ENCODE measurements around the gene GALNT18. TPM values are rescaled to one million over a fixed set of nuclear protein-coding genes. Genes with fewer than 3 reads are reported as not detected.

Gene GALNT18
- total and polyA plus RNA-seq, 2 donors (not counting 3 experiments of a cell fraction or from before 2014, with no cell fraction given) = 0.17 to 0.18 TPM

DNA sequence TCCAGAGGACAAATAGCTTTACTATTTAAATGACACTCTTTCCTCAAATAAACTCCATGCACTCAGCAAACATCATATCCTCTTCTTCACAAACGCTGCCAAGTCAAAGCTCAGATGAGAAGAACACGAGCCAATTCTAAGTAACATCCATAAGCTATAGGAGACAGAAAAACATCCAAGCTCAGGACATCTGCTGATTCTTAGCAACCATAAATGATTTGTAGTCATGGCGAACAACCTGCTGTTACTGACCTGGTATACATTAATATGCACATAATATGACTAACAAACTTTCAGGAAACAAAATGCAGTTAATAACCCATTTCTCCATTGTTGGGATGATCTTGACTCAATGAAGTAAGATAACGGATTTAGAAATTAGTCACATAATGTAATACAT, 6.7 kb downstream of the GALNT18 start:
- BruUV-seq (replicated peaks) = no TSS peak
- no peak for TF ChIP-seq EZH2 (IDR thresholded peaks at IDR 0.05; ENCODE audit: borderline replicate concordance, low read depth, low read length, severe bottlenecking)
- H2AFZ ChIP-seq (ENCODE audit: low read depth, low read length) = no peak overlapping the region
- H3K27me3 ChIP-seq (ENCODE audit: control insufficient read depth in 2 of 2, insufficient read depth in 2 of 2, low read length in 2 of 2) = peaks cover 22 to 32% of the 10 kb centered on the region in 2 experiments
- no peak overlapping the region for H3K4me2 ChIP-seq (ENCODE audit: insufficient read depth, low read length)
- no peaks in the 10 kb centered on the region for H3K9me3 ChIP-seq (replicated peaks; ENCODE audit: control insufficient read depth, insufficient read depth, low read length)
- dilution Hi-C loops (cut with MboI; ENCODE audit: extremely low pct_ligation_motif_present, low sequenced_read_pairs) = no loop called here
- ChIA-PET CTCF (no interaction called here), POLR2A (no interaction called here)
- no peaks in the 10 kb centered on the region for H3K4me1 ChIP-seq (ENCODE audit: control insufficient read depth, extremely low read depth, insufficient read depth, low read length)
- intact Hi-C loops (cut with micrococcal nuclease) = no loop called here
- DNase-seq (ENCODE audit: low read depth, low spot score) (no peak), FAIRE-seq (no peak)
- H3K36me3 ChIP-seq (ENCODE audit: control insufficient read depth in 2 of 2, extremely low read depth in 1 of 2, insufficient read depth in 2 of 2, low read length in 2 of 2) = no peaks in the 10 kb centered on the region
- no peaks in the 10 kb centered on the region for H4K20me1 ChIP-seq (replicated peaks; ENCODE audit: control insufficient read depth, extremely low read depth, insufficient read depth, low read length)
- H3K9ac ChIP-seq (replicated peaks; ENCODE audit: extremely low read depth, insufficient read depth, low read length) = no peak overlapping the region
- H3K27ac ChIP-seq (ENCODE audit: insufficient read depth, low read depth, low read length) = no peak overlapping the region
- no peaks in the 10 kb centered on the region for H3K9me1 ChIP-seq (replicated peaks; ENCODE audit: control insufficient read depth, extremely low read depth, insufficient read depth, low read length)
- H3K4me3 ChIP-seq (replicated peaks in 1 of 3; ENCODE audit: insufficient read depth in 1 of 3, low read depth in 1 of 3, low read length in 3 of 3) = no peak overlapping the region
- no peaks in the 10 kb centered on the region for H3K79me2 ChIP-seq (ENCODE audit: control insufficient read depth, insufficient read depth, low read length)

GRCh38 chr11:11612439-11612838, 9.4 kb downstream of the GALNT18 start:
- H3K27me3 ChIP-seq (ENCODE audit: control insufficient read depth in 2 of 2, insufficient read depth in 2 of 2, low read length in 2 of 2) = peaks cover 6 to 15% of the 10 kb centered on the region in 2 experiments
- no peak overlapping the region for H3K4me2 ChIP-seq (ENCODE audit: insufficient read depth, low read length)
- DNase-seq (ENCODE audit: low read depth, low spot score) (no peak), FAIRE-seq (no peak)
- ChIA-PET POLR2A (no interaction called here), CTCF (interaction anchor here (0.7 to 2.2 kb wide), 2 partner anchors 10 to 12 kb away, joined by 3 to 9 read pairs; partner anchors contain the start of gene GALNT18)
- no peaks in the 10 kb centered on the region for H3K79me2 ChIP-seq (ENCODE audit: control insufficient read depth, insufficient read depth, low read length)
- no peaks in the 10 kb centered on the region for H3K9me3 ChIP-seq (replicated peaks; ENCODE audit: control insufficient read depth, insufficient read depth, low read length)
- H3K4me1 ChIP-seq (ENCODE audit: control insufficient read depth, extremely low read depth, insufficient read depth, low read length) = no peaks in the 10 kb centered on the region
- H3K36me3 ChIP-seq (ENCODE audit: control insufficient read depth in 2 of 2, extremely low read depth in 1 of 2, insufficient read depth in 2 of 2, low read length in 2 of 2) = no peaks in the 10 kb centered on the region
- H2AFZ ChIP-seq (ENCODE audit: low read depth, low read length) = no peak overlapping the region
- no TSS peak for BruUV-seq (replicated peaks)
- no peaks in the 10 kb centered on the region for H4K20me1 ChIP-seq (replicated peaks; ENCODE audit: control insufficient read depth, extremely low read depth, insufficient read depth, low read length)
- intact Hi-C loops (cut with micrococcal nuclease) = no loop called here
- H3K9ac ChIP-seq (replicated peaks; ENCODE audit: extremely low read depth, insufficient read depth, low read length) = no peak overlapping the region
- H3K27ac ChIP-seq (ENCODE audit: insufficient read depth, low read depth, low read length) = no peak overlapping the region
- dilution Hi-C loops (cut with MboI; ENCODE audit: extremely low pct_ligation_motif_present, low sequenced_read_pairs) = no loop called here
- no peak for TF ChIP-seq EZH2 (IDR thresholded peaks at IDR 0.05; ENCODE audit: borderline replicate concordance, low read depth, low read length, severe bottlenecking)
- no peak for TF ChIP-seq POLR2AphosphoS5 (IDR thresholded peaks at IDR 0.05; ENCODE audit: insufficient read depth, low read depth, low read length)
- TF ChIP-seq JUN (IDR thresholded peaks at IDR 0.05; ENCODE audit: borderline replicate concordance, insufficient read depth, insufficient read length, low read depth) = no peak
- no peak for TF ChIP-seq POLR2A (IDR thresholded peaks at IDR 0.05; ENCODE audit: low read depth, low read length)
- TF ChIP-seq MYC (IDR thresholded peaks at IDR 0.05; ENCODE audit: low read depth, low read length) = no peak
- no peaks in the 10 kb centered on the region for H3K9me1 ChIP-seq (replicated peaks; ENCODE audit: control insufficient read depth, extremely low read depth, insufficient read depth, low read length)
- no peak overlapping the region for H3K4me3 ChIP-seq (replicated peaks in 1 of 3; ENCODE audit: insufficient read depth in 1 of 3, low read depth in 1 of 3, low read length in 3 of 3)

Data from endothelial cell of umbilical vein (primary cell).